A673 (cell line): ENCODE data around the gene ZNF592. TPM values are rescaled to one million over a fixed set of nuclear protein-coding genes. Genes with fewer than 3 reads are reported as not detected.
"Not testable (repeated sequence)": the region's sequence is repeated elsewhere in the genome, so short reads cannot be mapped to it uniquely, and the experiment has no call there.

ENCODE experiments used
- BruUV-seq: library from RNA; stranded (reverse); fragments of 400-500 nt; replicated peaks from 2 replicates; lab custom pipeline; 2021; lab: Mats Ljungman, UMichigan
- CTCF ChIA-PET: fragments of 300-600 bp; sonication (Branson Sonifier 250); formaldehyde crosslinking; loops from one replicate; lab custom pipeline; 2022; ENCODE audit warnings: antibody characterized with exemption; lab: Charles Lee
- POLR2A ChIA-PET: fragments of 300-600 bp; sonication (Branson Sonifier 250); formaldehyde crosslinking; loops from one replicate; lab custom pipeline; 2022; ENCODE audit warnings: antibody characterized with exemption; ENCODE audit not compliant: low non-redundant PET; lab: Charles Lee
- DNase-seq: peaks from one replicate; pipeline ENCODE4 v3.0.0-alpha.2; 2015; ENCODE audit warnings: low spot score
- H3K27ac ChIP-seq: fragments of 200-600 bp; sonication (generic); 2 replicates; pipeline ENCODE4 v1.5.1; 2016; ENCODE audit warnings: mixed run types, low read depth, mild to moderate bottlenecking, mixed read lengths, antibody characterized with exemption, low read length; ENCODE audit not compliant: poor library complexity, severe bottlenecking
- H3K27me3 ChIP-seq: fragments of 200-600 bp; sonication (generic); replicated peaks from 2 replicates; pipeline ENCODE4 v1.6.1; 2017; ENCODE audit warnings: mixed run types, low read depth, mild to moderate bottlenecking, mixed read lengths, antibody characterized with exemption, low read length; ENCODE audit not compliant: insufficient read depth, poor library complexity
- H3K36me3 ChIP-seq: fragments of 200-600 bp; sonication (generic); 2 replicates; pipeline ENCODE4 v1.6.1; 2016; ENCODE audit warnings: mixed run types, mild to moderate bottlenecking, mixed read lengths, antibody characterized with exemption, low read length; ENCODE audit not compliant: insufficient read depth, poor library complexity, severe bottlenecking
- H3K4me1 ChIP-seq: fragments of 200-600 bp; sonication (generic); 2 replicates; pipeline ENCODE4 v1.6.1; 2017; ENCODE audit warnings: mixed run types, mild to moderate bottlenecking, mixed read lengths, antibody characterized with exemption, low read length; ENCODE audit not compliant: insufficient read depth, poor library complexity, severe bottlenecking
- H3K4me3 ChIP-seq: fragments of 200-600 bp; sonication (generic); 2 replicates; pipeline ENCODE4 v1.5.1; 2016; ENCODE audit warnings: low read depth, mixed run types, mild to moderate bottlenecking, mixed read lengths, low read length; ENCODE audit not compliant: poor library complexity, severe bottlenecking
- H3K9me3 ChIP-seq: fragments of 200-600 bp; sonication (generic); 2 replicates; pipeline ENCODE4 v1.6.1; 2016; ENCODE audit warnings: mixed run types, low read depth, mild to moderate bottlenecking, mixed read lengths, antibody characterized with exemption, low read length; ENCODE audit not compliant: poor library complexity, severe bottlenecking
- EZH2 ChIP-seq: fragments of 200-600 bp; sonication (generic); IDR thresholded peaks from 2 replicates; pipeline ENCODE4 v1.6.1; 2017; ENCODE audit warnings: borderline replicate concordance, low read depth, mild to moderate bottlenecking, mixed read lengths, antibody characterized with exemption, low read length; ENCODE audit not compliant: poor library complexity, severe bottlenecking
- intact Hi-C: fragments of 100-400 bp; cut with micrococcal nuclease; formaldehyde crosslinking; loops from one replicate; pipeline ENCODE4 v1.10.0; 2022; ENCODE audit not compliant: unreplicated experiment
- total RNA-seq: library from RNA; stranded (reverse); gene quantifications from 2 replicates; pipeline ENCODE4 v1.2.3, GENCODE V29; 2021
- TF ChIP-seq, protein P1 (sequence below): fragments of 300-800, 200-600 bp; sonication (generic); conservative IDR thresholded peaks from 2 replicates; pipeline ENCODE4 v1.5.1; 2017; ENCODE audit warnings: low read depth, mild to moderate bottlenecking, antibody characterized with exemption, low read length, moderate library complexity, mixed read lengths

The ZNF592 gene
- total RNA-seq, 1 experiment from 2014 or later = 37.2 TPM

DNA sequence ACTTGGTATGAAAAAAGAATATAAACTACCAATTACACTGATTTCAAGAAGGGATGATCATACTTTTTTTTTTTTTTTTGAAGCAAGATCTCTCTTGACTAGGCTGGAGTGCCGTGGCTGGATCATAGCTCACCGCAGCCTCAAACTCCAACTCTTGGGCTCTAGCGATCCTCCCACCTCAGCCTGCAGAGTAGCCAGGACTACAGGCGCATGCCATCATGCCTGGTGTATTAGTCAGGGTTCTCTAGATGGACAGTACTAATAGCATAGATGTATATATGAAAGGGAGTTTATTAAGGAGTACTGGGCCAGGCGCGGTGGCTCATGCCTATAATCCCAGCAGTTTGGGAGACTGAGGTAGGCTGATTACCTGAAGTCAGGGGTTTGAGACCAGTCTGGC lies 21.0 kb upstream of the ZNF592 start:
- BruUV-seq = no TSS peak
- DNase-seq = no peak
- CTCF ChIA-PET = no interaction called here
- Histone ChIP-seq H3K27me3 (no peaks in the 10 kb centered on the region), H3K36me3 (no peaks in the 10 kb centered on the region), H3K27ac (no peak overlapping the region), H3K4me1 (no peaks in the 10 kb centered on the region), H3K9me3 (no peaks in the 10 kb centered on the region), H3K4me3 (no peak overlapping the region)
- intact Hi-C loops = no loop called here
- TF ChIP-seq EZH2 = no peak
- TF ChIP-seq, protein P1, sequence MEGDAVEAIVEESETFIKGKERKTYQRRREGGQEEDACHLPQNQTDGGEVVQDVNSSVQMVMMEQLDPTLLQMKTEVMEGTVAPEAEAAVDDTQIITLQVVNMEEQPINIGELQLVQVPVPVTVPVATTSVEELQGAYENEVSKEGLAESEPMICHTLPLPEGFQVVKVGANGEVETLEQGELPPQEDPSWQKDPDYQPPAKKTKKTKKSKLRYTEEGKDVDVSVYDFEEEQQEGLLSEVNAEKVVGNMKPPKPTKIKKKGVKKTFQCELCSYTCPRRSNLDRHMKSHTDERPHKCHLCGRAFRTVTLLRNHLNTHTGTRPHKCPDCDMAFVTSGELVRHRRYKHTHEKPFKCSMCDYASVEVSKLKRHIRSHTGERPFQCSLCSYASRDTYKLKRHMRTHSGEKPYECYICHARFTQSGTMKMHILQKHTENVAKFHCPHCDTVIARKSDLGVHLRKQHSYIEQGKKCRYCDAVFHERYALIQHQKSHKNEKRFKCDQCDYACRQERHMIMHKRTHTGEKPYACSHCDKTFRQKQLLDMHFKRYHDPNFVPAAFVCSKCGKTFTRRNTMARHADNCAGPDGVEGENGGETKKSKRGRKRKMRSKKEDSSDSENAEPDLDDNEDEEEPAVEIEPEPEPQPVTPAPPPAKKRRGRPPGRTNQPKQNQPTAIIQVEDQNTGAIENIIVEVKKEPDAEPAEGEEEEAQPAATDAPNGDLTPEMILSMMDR = no peak
- POLR2A ChIA-PET = no interaction called here

DNA sequence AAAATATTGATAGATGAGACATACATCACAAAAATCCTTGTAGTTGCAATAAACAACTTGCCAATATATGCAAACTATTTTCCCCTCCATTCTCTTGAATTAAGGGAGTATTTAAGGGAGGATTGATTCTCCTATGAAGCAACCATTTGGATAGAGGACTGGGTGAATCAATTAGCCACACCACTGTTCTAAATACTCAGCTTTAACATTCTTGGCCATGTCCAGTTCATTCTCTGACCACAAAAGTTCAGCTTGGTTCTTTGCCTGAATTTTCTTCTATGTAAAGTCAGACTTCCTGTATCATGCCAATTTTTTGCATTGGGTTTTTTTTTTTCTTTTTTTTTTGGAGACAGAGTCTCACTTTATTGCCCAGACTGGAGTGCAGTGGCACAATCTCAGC lies 16.6 kb upstream of the ZNF592 start:
- ChIA-PET CTCF (no interaction called here), POLR2A (no interaction called here)
- H3K27ac ChIP-seq = no peak overlapping the region
- H3K4me3 ChIP-seq = no peak overlapping the region
- intact Hi-C loops = no loop called here
- DNase-seq = no peak
- no peak for TF ChIP-seq EZH2
- TF ChIP-seq, protein P1 = no peak
- H3K27me3 ChIP-seq = no peaks in the 10 kb centered on the region
- H3K36me3 ChIP-seq = no peaks in the 10 kb centered on the region
- no peaks in the 10 kb centered on the region for H3K9me3 ChIP-seq
- no peaks in the 10 kb centered on the region for H3K4me1 ChIP-seq
- BruUV-seq = no TSS peak

DNA sequence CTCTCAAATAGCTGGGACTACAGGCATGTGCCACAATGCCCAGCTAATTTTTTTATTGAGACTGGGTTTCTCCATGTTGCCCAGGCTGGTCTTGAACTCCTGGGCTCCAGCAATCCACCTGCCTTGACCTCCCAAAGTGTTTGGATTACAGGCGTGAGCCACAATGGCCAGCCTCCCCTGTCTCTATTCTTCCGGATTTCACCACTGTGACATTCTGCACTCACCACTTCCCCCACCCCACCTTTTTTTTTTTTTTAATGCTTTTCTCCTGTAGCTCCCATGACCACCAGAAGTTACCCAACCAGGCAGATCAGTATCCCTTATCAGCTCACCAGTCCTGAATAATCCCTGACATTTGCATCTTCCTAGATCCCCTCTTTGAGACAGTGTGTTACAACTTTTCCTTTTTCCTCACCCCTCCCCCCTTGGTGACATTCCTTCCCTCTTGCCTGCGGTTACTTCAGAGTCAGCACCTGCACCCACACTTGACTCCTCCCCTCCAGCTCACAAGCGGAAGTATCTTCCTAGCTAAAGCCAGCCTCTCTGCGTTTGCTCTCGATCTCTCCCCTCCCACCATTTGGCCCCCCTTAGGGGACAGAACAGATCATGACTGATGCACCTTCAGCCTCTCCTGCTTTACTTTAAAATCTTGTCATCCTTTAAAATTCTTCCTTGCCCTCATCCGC lies 13.5 kb upstream of the ZNF592 start:
- intact Hi-C loops = no loop called here
- Histone ChIP-seq H3K27ac (no peak overlapping the region), H3K27me3 (no peaks in the 10 kb centered on the region), H3K4me1 (no peaks in the 10 kb centered on the region), H3K36me3 (no peaks in the 10 kb centered on the region), H3K9me3 (no peaks in the 10 kb centered on the region), H3K4me3 (no peak overlapping the region)
- DNase-seq = peak; percentile 35
- no peak for TF ChIP-seq EZH2
- TF ChIP-seq, protein P1 = no peak
- CTCF ChIA-PET = no interaction called here
- POLR2A ChIA-PET = interaction anchor here (0.6 kb wide), 1 partner anchor 89 kb away, joined by 3 read pairs; no protein-coding TSS in a partner anchor
- BruUV-seq = no TSS peak

DNA sequence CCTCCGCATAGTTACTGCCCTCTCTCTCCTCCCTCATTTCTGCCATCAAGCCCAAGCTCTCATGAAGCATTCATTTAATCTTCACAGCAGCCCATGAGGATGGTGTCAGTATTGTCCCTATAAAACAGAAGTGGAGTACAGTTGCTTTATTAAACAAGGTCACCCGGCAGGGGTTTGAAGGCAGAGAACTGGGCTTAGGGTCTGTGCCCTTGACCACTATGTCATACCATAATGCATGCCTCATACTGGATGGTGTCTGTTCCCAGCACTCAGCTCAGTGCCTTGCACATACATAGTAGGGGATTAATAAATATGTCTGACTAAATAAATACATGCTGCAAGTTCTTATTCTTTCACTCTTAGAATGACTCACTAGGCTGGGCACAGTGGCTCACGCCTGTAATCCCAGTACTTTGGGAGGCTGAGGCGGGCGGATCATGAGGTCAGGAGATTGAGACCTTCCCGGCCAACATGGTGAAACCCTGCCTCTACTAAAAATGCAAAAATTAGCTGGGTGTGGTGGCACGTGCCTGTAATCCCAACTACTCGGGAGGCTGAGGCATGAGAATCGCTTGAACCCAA lies 12.8 kb upstream of the ZNF592 start:
- H3K4me3 ChIP-seq, intact Hi-C loops, H3K27me3 ChIP-seq, BruUV-seq, H3K27ac ChIP-seq, H3K4me1 ChIP-seq, CTCF ChIA-PET, DNase-seq, H3K9me3 ChIP-seq, H3K36me3 ChIP-seq: not testable (repeated sequence)
- POLR2A ChIA-PET = interaction anchor here (0.6 to 0.7 kb wide), 2 partner anchors 9 to 88 kb away, joined by 3 to 11 read pairs; no protein-coding TSS in a partner anchor
